ENCODE results near the gene TMEM175.

Gene TMEM175

DNA sequence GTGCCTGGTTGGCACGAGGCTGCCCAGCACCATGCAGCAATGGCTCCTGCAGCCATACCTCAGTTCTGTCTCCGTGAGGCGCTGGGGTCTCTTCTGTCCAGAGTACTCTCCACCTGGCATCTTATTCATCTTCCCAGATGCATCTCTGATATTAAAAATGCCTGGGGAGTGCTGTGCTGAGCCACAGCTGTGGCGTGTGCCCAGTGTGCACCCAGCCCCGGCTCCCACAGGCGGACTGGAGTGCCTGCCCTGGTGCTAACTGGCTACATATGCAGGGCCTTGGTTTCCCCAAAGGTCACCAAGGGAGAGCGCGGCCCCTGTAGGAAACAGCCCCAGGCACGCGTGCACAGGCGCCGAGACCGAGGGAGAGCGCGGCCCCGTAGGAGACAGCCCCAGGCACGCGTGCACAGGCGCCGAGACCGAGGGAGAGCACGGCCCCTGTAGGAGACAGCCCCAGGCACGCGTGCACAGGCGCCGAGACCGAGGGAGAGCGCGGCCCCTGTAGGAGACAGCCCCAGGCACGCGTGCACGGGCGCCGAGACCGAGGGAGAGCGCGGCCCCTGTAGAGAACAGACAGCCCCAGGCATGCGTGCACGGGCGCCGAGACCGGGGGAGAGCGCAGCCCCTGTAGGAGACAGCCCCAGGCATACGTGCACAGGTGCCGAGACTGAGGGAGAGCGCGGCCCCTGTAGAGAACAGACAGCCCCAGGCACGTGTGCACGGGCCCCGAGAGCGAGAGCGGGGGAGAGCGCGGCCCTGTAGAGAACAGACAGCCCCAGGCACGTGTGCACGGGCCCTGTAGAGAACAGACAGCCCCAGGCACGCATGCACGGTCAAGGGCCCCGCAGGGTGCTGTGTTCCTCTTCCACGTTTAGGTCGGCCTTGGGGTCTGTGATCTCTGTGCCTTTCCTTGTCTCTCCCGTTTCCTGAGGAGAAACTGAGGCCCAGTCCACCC lies 14.5 kb downstream of the TMEM175 start:
- DNase-seq (ENCODE audit: low read depth), result no peak

GRCh38 chr4:947491-947971 lies 15.3 kb downstream of the TMEM175 start:
- no peak for DNase-seq (ENCODE audit: low read depth)

DNA sequence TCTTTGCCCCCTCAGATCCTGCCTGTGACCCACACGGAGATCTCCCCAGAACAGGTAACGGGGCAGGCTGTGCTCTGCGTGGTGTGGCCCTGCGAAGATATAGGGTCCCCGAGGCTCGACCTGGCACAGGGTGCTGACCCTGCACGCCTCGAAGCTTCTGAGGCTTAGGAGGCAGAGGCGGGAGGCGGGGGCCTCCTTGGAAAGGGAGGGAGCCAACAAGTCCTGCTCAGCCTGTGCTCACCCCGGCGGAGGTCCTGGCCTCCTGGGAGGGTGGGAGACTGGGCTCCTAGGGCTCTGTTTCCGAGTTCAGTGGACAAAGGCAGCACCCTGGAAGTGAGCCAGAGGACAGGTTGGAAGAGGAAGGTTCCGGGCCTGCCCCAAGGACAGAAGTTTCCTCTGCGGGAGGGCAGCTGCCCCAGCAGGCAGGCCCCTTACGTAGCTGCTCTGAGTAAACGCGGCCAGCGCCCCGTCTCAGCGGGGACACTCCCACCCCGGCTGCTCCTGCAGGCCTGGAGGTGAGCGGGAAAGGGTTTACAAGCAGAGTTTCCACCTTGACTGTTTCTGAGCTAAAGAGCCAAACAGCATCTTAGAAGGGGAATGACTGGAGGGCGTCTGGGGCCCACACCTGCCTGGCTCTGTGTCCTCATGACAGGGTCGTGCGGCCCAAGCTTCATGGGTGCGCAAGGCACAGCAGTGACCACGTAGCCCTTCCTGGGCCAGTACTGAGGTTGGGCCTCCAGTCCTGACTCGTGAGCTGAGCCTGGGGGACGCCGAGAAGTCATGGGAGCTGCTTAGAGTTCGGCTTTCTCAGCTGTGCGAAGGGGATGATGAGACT lies 16.1 kb downstream of the TMEM175 start:
- no peak for DNase-seq (ENCODE audit: low read depth)

DNA sequence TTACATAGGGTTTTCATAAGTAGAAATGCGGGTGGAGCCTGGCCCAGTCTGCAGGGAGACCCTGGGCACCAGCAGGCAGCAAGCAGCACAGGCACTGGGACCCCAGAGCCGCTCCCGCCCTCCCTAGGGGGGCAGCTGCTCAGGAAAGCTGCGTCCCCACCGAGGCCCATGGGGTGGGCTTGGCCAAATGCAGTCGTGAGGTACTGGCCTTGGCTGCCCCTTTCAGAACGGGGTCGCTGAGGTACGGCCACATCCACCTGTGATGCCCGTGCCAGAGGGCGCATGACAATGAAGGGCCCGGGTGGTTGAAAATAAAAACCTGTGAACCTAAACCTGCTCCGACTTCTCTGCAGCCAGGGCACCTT lies 16.7 kb downstream of the TMEM175 start:
- no peak for DNase-seq (ENCODE audit: low read depth)

DNA sequence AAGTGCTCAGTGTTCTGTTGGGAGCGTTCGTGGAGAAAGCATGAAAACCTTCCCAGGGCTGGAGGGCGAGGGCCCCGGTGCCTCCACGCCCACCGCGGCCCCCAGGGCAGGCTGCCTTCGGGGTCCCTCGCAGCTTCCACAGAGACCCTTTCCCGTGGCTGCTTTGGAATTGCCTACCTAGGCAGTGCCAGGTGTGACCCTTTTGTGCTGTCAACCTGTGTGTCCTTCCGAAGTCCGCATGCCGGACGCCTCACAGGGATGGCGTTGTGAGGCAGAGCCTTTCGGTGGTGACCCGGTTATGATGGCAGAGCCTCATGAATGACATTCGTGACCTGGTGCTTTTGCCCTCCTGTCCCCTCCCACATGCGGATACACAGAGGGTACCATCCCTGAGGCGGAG lies 17.4 kb downstream of the TMEM175 start:
- DNase-seq (ENCODE audit: low read depth), result no peak

DNA sequence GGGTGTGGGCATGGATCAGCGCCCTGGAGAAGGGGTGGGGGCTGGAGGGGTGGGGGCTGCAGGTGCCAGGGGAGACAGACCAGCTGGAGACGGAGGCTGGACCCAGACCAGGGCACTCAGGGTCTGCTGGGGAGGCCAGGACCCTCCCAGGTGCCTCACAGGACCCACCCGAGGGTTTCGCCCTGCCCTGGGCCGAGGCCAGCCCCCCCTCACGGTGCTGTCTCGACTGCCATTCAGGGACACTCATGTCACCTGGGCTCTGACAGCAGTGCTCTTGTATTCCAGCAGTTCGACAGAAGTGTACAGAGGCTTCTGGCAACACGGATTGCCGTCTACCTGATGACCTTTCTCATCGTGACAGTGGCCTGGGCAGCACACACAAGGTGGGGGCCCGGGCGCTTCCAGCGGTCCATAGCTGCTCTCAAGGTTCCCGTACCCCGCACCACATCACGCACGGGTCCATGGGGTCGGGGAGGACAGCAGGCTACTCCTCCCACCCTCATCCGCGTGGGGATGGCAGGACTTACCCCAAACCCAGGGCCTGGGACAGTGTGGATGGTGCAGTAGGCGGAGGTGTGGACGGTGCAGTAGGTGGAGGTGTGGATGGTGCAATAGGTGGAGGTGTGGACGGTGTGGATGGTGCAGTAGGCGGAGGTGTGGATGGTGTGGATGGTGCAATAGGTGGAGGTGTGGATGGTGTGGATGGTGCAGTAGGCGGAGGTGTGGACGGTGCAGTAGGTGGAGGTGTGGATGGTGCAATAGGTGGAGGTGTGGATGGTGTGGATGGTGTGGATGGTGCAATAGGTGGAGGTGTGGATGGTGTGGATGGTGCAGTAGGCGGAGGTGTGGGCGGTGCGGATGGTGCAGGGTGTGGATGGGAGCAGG lies 18.1 kb downstream of the TMEM175 start:
- DNase-seq (ENCODE audit: low read depth), result no peak

DNA sequence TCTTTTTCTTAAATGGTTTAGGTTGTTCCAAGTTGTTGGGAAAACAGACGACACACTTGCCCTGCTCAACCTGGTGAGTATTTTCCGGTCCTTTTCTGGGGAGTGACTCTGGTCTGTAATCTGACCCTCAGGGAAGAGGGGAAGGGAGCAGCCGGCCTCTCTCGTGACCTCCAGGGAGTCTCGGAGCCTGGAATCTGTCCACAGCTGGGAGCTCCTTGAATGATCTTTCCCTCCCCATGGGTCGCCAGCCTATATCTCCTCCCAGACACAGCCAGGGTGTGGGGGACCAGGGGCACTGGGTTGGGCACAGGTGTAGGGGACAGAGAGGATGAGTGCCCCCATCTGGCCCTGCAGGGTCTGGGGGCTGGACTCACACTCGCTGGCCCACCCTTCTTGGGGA lies 18.9 kb downstream of the TMEM175 start:
- no peak for DNase-seq (ENCODE audit: low read depth)

GRCh38 chr4:951594-952468 lies 19.6 kb downstream of the TMEM175 start:
- DNase-seq (ENCODE audit: low read depth), result no peak

- DNase-seq (ENCODE audit: low read depth), result no peak
These were observed 20.8 kb downstream of the TMEM175 start for GRCh38 chr4:952881-953573.

DNA sequence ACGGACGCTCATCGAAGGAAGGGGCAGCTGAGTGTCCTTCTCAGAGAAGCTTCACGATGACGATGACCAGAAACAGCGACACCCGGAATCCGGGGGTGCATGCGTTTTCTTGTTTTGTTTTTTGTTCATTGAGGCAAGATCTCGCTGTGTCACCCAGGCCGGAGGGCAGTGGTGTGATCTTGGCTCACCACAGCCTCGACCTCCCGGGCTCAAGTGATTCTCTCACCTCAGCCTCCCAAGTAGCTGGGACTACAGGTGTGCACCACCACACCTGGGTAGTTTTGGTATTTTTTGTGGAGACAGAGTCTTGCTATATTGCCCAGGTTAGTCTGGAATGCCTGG lies 21.3 kb downstream of the TMEM175 start:
- no peak for DNase-seq (ENCODE audit: low read depth)

DNA sequence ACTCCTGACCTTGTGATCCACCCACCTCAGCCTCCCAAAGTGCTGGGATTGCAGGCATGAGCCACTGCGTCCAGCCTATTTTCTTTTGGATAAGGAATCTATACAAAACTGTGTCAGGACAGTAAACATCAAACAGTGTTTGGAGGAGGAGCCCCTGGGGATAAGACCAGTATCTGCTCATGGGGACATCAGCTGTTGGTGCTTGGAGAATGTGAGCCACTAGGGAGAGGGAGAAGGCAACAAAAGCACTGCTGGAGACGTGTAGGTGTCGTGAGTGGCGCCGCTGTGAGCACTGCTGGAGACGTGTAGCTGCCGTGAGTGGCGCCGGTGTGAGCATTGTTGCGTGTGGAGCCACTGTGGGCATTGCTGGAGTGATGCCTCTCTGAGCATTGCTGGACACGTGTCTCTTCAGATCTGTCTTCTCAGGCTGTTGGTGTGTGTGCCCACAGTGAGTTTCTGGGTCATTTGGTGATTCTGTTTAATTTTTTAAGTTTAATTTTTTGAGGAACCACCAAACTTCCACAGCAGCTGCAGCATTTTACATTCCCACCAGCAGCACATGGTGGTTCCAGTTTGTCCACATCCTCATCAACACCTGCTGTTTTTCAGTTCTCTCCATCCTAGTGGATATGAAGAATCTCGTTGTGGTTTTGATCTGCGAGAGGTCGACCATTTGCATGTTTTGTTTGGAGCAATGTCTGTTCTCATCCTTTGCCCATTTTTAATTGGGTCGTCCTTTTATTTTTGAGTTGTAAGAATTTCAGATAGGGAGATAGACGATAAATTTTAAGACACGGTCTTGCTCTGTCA lies 22.2 kb downstream of the TMEM175 start:
- DNase-seq (ENCODE audit: low read depth), result no peak

DNA sequence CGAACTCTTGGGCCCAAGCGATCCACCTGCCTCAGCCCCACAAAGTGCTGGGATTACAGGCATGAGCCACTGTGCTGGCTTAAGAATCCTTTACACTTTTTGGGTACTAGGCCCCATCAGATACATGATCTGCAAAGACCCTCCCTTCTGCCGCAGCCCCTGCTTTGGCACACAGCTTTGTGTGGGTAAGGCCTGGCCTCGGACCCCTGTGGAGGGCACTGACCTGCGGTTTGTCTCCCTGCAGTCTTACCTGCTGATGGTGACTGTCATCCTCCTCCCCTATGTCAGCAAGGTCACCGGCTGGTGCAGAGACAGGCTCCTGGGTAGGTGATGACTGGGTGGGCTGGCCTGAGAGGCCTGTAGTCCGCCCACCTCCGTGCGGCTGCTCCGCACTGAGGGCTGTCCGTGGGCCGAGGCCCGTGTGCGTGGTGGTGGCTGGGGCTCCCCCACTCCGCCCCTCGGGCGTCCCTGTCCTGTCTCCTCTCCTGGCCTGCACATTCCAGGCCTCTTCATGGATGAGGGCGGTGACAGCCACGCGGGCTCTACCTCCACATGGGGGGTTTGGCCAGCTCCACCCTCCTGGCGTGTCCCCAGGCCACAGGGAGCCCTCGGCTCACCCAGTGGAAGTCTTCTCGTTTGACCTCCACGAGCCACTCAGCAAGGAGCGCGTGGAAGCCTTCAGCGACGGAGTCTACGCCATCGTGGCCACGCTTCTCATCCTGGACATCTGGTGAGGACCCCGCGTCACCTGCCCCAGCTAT lies 23.1 kb downstream of the TMEM175 start:
- DNase-seq (ENCODE audit: low read depth), result no peak

DNA sequence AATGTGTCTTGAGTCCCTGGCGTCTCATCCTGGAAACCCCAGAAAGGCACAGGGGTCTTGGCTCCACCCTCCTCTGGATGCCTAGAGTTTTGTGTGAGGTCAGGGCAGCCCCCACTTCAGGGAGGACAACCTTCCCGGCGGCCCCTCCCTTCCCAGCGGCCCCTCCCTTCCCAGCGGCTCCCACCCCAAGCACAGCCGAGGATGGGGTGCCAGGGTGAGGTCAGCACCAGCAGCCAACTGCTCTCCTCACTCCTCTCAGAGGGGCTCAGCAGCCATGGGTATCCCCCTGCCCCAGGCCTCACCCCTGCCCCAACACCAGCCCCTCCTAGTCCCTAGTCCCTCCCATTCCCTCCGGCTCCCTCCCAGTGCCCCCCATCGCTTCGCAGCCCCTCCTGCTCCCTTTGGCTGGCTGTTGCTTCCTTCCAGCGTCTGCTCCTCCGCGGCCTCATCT lies 23.7 kb downstream of the TMEM175 start:
- DNase-seq (ENCODE audit: low read depth), result no peak

DNA sequence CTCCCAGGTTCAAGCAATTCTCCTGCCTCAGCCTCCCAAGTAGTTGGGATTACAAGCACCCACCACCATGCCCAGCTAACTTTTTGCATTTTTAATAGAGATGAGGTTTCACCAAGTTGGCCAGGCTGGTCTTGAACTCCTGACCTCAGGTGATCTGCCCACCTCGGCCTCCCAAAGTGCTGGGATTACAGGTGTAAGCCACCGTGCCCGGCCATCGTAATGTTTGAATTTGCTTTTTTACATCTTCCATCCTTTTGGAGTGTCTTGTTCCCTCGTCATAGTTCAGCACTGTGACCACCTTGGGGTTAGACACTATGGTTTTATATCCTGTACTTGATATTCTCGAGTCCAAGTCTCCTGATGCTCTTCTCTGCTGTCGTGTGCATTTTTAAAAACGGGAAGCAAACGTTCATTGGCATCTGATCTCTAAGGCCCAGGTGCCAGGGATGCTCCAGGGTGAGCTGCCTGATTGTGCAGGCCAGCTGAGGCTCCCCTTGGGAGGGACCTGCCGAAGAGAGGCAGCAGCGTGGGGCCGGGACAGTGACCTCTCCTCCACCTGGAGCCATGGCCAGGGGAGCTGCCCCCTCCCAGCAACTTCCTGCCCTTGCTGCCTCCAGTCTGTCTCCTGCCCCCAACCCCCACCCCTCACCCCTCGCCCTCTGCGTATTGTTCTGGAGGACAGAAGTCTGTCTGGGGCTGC lies 24.4 kb downstream of the TMEM175 start:
- no peak for DNase-seq (ENCODE audit: low read depth)

- no peak for DNase-seq (ENCODE audit: low read depth)
These were observed 24.9 kb downstream of the TMEM175 start for GRCh38 chr4:957231-957580.

GRCh38 chr4:957581-958313 lies 25.5 kb downstream of the TMEM175 start:
- DNase-seq (ENCODE audit: low read depth), result no peak

DNA sequence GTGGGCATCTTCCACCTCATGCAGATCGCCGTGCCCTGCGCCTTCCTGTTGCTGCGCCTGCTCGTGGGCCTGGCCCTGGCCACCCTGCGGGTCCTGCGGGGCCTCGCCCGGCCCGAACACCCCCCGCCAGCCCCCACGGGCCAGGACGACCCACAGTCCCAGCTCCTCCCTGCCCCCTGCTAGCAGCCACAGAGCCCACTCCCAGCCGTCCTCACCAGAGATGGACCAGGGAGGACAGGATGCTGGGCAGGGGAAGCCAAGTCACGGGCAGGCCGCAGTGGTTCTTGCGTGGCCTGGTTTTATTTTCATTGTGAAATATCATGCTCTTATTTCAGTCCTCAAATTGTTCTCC lies 26.0 kb downstream of the TMEM175 start:
- DNase-seq (ENCODE audit: low read depth), result no peak

Data from amniotic epithelial cell (primary cell).